Stimulated activated CD8-positive, alpha-beta memory T cell treated with anti-CD3 and anti-CD28 coated beads, Interleukin-7, amount 100 ng/mL, for 24 hours (primary cell): ENCODE measurements around the gene PRPF18.
"Not testable (repeated sequence)": the region's sequence is repeated elsewhere in the genome, so short reads cannot be mapped to it uniquely, and the experiment has no call there.

ENCODE experiments used
- DNase-seq: peaks from one replicate; pipeline ENCODE4 v3.0.0-alpha.2; 2020; ENCODE audit warnings: low read depth

PRPF18 gene

GRCh38 chr10:13586676-13587355 lies at the start of gene PRPF18:
Gene PRPF18, plus strand, starts transcription at chr10:13586965. Its CDS starts 122 bp downstream, at chr10:13587087.
- peak; percentile 86 for DNase-seq

- DNase-seq: not testable (repeated sequence)
Measured at GRCh38 chr10:13537985-13538384, 48.8 kb upstream of the PRPF18 start.

- DNase-seq: no peak
Measured at GRCh38 chr10:13542533-13542932, 44.2 kb upstream of the PRPF18 start.

GRCh38 chr10:13550802-13551201 lies 36.0 kb upstream of the PRPF18 start:
- DNase-seq: no peak

- DNase-seq: no peak
Measured at GRCh38 chr10:13555884-13556510, 30.8 kb upstream of the PRPF18 start.

GRCh38 chr10:13559124-13559700 lies 27.6 kb upstream of the PRPF18 start:
- DNase-seq: no peak

- no peak for DNase-seq
Measured at GRCh38 chr10:13560597-13560996, 26.2 kb upstream of the PRPF18 start.

GRCh38 chr10:13563481-13564445 lies 23.0 kb upstream of the PRPF18 start:
- no peak for DNase-seq

- no peak for DNase-seq
Measured at GRCh38 chr10:13564576-13564975, 22.2 kb upstream of the PRPF18 start.

GRCh38 chr10:13567030-13567429 lies 19.7 kb upstream of the PRPF18 start:
- DNase-seq: no peak

- DNase-seq: no peak
Measured at GRCh38 chr10:13571541-13571940, 15.2 kb upstream of the PRPF18 start.

GRCh38 chr10:13573960-13574359 lies 12.8 kb upstream of the PRPF18 start:
- DNase-seq: no peak

- DNase-seq: no peak
Measured at GRCh38 chr10:13585195-13585751, 1.5 kb upstream of the PRPF18 start.

GRCh38 chr10:13585943-13586342 lies 822 bp upstream of the PRPF18 start:
- DNase-seq: no peak

GRCh38 chr10:13587391-13587790 lies 626 bp downstream of the PRPF18 start:
- no peak for DNase-seq

GRCh38 chr10:13589316-13589715 lies 2.6 kb downstream of the PRPF18 start:
- no peak for DNase-seq

- no peak for DNase-seq
Measured at GRCh38 chr10:13590886-13591285, 4.1 kb downstream of the PRPF18 start.

- no peak for DNase-seq
Measured at GRCh38 chr10:13592306-13592705, 5.5 kb downstream of the PRPF18 start.

- DNase-seq: no peak
Measured at GRCh38 chr10:13593535-13593934, 6.8 kb downstream of the PRPF18 start.

GRCh38 chr10:13594641-13595040 lies 7.9 kb downstream of the PRPF18 start:
- DNase-seq: no peak

- no peak for DNase-seq
Measured at GRCh38 chr10:13597909-13598308, 11.1 kb downstream of the PRPF18 start.
